ENCODE data around the gene CPPED1.

CPPED1 gene

GRCh38 chr16:12695454-12695853, 108.2 kb downstream of the CPPED1 start:
- TF ChIP-seq Cebpa-rat (IDR thresholded peaks at IDR 0.05), result no peak
- H3K4me1 ChIP-seq, result peaks cover 0 to 51% (median 32%) of the 10 kb centered on the region in 10 experiments; a peak in 17 of 20 replicates
- H3K9me3 ChIP-seq (replicated peaks in 1 of 11), result peaks cover 0 to 12% (median 0%) of the 10 kb centered on the region in 11 experiments; a peak in 2 of 22 replicates
- no peak overlapping the region for H3K9ac ChIP-seq
- no peak overlapping the region for H3K27ac ChIP-seq
- H3K27me3 ChIP-seq, result no peaks in the 10 kb centered on the region
- H4K20me1 ChIP-seq, result peaks cover 0 to 95% (median 3%) of the 10 kb centered on the region in 11 experiments; a peak in 11 of 22 replicates
- H3K36me3 ChIP-seq, result peaks cover 0 to 96% (median 16%) of the 10 kb centered on the region in 11 experiments; a peak in 12 of 22 replicates
- H3K4me3 ChIP-seq, result no peak overlapping the region
- no peak overlapping the region for H3K4me2 ChIP-seq

- H3K27ac ChIP-seq, result peak overlapping the region in 2 of 11 experiments; percentile 23 to 33; a peak in 1 of 22 replicates
- TF ChIP-seq Cebpa-rat (IDR thresholded peaks at IDR 0.05), result no peak
- H3K9ac ChIP-seq, result 0 out of 22 replicates have a peak overlapping the region, but pooled peaks of 1 of the 11 experiments have one; percentile 3
- peaks cover 0 to 80% (median 21%) of the 10 kb centered on the region in 11 experiments; a peak in 11 of 22 replicates for H3K36me3 ChIP-seq
- H3K4me2 ChIP-seq, result peak overlapping the region in 8 of 11 experiments; percentile 21 to 71 (median 52); a peak in 16 of 22 replicates
- H3K4me1 ChIP-seq, result peaks cover 13 to 39% (median 28%) of the 10 kb centered on the region in 10 experiments
- no peak overlapping the region for H3K4me3 ChIP-seq
- H3K27me3 ChIP-seq, result no peaks in the 10 kb centered on the region
- peaks cover 0 to 95% (median 8%) of the 10 kb centered on the region in 11 experiments; a peak in 11 of 22 replicates for H4K20me1 ChIP-seq
- H3K9me3 ChIP-seq (replicated peaks in 1 of 11), result peaks cover 0 to 12% (median 0%) of the 10 kb centered on the region in 11 experiments; a peak in 2 of 22 replicates
Measured at GRCh38 chr16:12690024-12690423, 113.7 kb downstream of the CPPED1 start.

GRCh38 chr16:12688951-12689850, 114.5 kb downstream of the CPPED1 start:
- Histone ChIP-seq H3K9ac (0 out of 22 replicates have a peak overlapping the region, but pooled peaks of 1 of the 11 experiments have one; percentile 3), H3K9me3 (replicated peaks in 1 of 11) (peaks cover 0 to 12% (median 0%) of the 10 kb centered on the region in 11 experiments; a peak in 2 of 22 replicates), H4K20me1 (peaks cover 0 to 95% (median 8%) of the 10 kb centered on the region in 11 experiments; a peak in 11 of 22 replicates), H3K36me3 (peaks cover 0 to 81% (median 21%) of the 10 kb centered on the region in 11 experiments; a peak in 11 of 22 replicates), H3K27ac (peak overlapping the region in 2 of 11 experiments; percentile 23 to 33; a peak in 1 of 22 replicates), H3K4me3 (no peak overlapping the region), H3K27me3 (no peaks in the 10 kb centered on the region), H3K4me2 (peak overlapping the region in 7 of 11 experiments; percentile 21 to 71 (median 58); a peak in 14 of 22 replicates), H3K4me1 (peaks cover 13 to 39% (median 28%) of the 10 kb centered on the region in 10 experiments)
- TF ChIP-seq Cebpa-rat (IDR thresholded peaks at IDR 0.05), result no peak

GRCh38 chr16:12685806-12686205, 117.9 kb downstream of the CPPED1 start:
- no peaks in the 10 kb centered on the region for H3K9me3 ChIP-seq (replicated peaks in 1 of 11)
- no peak overlapping the region for H3K4me3 ChIP-seq
- H3K27ac ChIP-seq, result no peak overlapping the region
- no peak overlapping the region for H3K9ac ChIP-seq
- H3K27me3 ChIP-seq, result no peaks in the 10 kb centered on the region
- TF ChIP-seq Cebpa-rat (IDR thresholded peaks at IDR 0.05), result no peak
- peaks cover 0 to 100% (median 0%) of the 10 kb centered on the region in 11 experiments; a peak in 9 of 22 replicates for H4K20me1 ChIP-seq
- H3K4me1 ChIP-seq, result peaks cover 13 to 29% (median 22%) of the 10 kb centered on the region in 10 experiments
- peak overlapping the region in 8 of 11 experiments; percentile 1 to 41 (median 17); a peak in 8 of 22 replicates for H3K4me2 ChIP-seq
- peaks cover 0 to 84% (median 6%) of the 10 kb centered on the region in 11 experiments; a peak in 9 of 22 replicates for H3K36me3 ChIP-seq

- no peaks in the 10 kb centered on the region for H3K27me3 ChIP-seq
- no peak for TF ChIP-seq Cebpa-rat (IDR thresholded peaks at IDR 0.05)
- H3K27ac ChIP-seq, result no peak overlapping the region
- peaks cover 0 to 71% (median 0%) of the 10 kb centered on the region in 11 experiments; a peak in 8 of 22 replicates for H3K36me3 ChIP-seq
- peaks cover 5 to 20% (median 13%) of the 10 kb centered on the region in 10 experiments for H3K4me1 ChIP-seq
- peaks cover 0 to 10% (median 0%) of the 10 kb centered on the region in 11 experiments; a peak in 1 of 22 replicates for H3K9me3 ChIP-seq (replicated peaks in 1 of 11)
- no peak overlapping the region for H3K4me3 ChIP-seq
- H4K20me1 ChIP-seq, result peaks cover 0 to 100% (median 5%) of the 10 kb centered on the region in 11 experiments; a peak in 10 of 22 replicates
- H3K9ac ChIP-seq, result no peak overlapping the region
- no peak overlapping the region for H3K4me2 ChIP-seq
Measured at GRCh38 chr16:12682432-12683165, 121.1 kb downstream of the CPPED1 start.

GRCh38 chr16:12681653-12682052, 122.0 kb downstream of the CPPED1 start:
- no peak for TF ChIP-seq Cebpa-rat (IDR thresholded peaks at IDR 0.05)
- Histone ChIP-seq H4K20me1 (peaks cover 0 to 100% (median 5%) of the 10 kb centered on the region in 11 experiments; a peak in 10 of 22 replicates), H3K4me2 (no peak overlapping the region), H3K4me3 (no peak overlapping the region), H3K9ac (no peak overlapping the region), H3K9me3 (replicated peaks in 1 of 11) (peaks cover 0 to 10% (median 0%) of the 10 kb centered on the region in 11 experiments; a peak in 1 of 22 replicates), H3K27ac (no peak overlapping the region), H3K27me3 (no peaks in the 10 kb centered on the region), H3K4me1 (peaks cover 15 to 29% (median 23%) of the 10 kb centered on the region in 10 experiments), H3K36me3 (peaks cover 0 to 73% (median 0%) of the 10 kb centered on the region in 11 experiments; a peak in 8 of 22 replicates)

GRCh38 chr16:12680531-12680930, 123.2 kb downstream of the CPPED1 start:
- Histone ChIP-seq H3K27ac (no peak overlapping the region), H3K4me1 (peaks cover 14 to 31% (median 27%) of the 10 kb centered on the region in 10 experiments), H3K36me3 (peaks cover 0 to 79% (median 0%) of the 10 kb centered on the region in 11 experiments; a peak in 8 of 22 replicates), H3K4me2 (no peak overlapping the region), H4K20me1 (peaks cover 0 to 100% (median 11%) of the 10 kb centered on the region in 11 experiments; a peak in 11 of 22 replicates), H3K9me3 (replicated peaks in 1 of 11) (peaks cover 0 to 10% (median 0%) of the 10 kb centered on the region in 11 experiments; a peak in 1 of 22 replicates), H3K9ac (no peak overlapping the region), H3K4me3 (no peak overlapping the region), H3K27me3 (no peaks in the 10 kb centered on the region)
- TF ChIP-seq Cebpa-rat (IDR thresholded peaks at IDR 0.05), result no peak
